ENCODE measurements around the gene SPDYE17. TPM values are rescaled to one million over a fixed set of nuclear protein-coding genes. Genes with fewer than 3 reads are reported as not detected.
"Not testable (repeated sequence)": the region's sequence is repeated elsewhere in the genome, so short reads cannot be mapped to it uniquely, and the experiment has no call there.

Gene SPDYE17
- total RNA-seq, 1 donor, result not detected

DNA sequence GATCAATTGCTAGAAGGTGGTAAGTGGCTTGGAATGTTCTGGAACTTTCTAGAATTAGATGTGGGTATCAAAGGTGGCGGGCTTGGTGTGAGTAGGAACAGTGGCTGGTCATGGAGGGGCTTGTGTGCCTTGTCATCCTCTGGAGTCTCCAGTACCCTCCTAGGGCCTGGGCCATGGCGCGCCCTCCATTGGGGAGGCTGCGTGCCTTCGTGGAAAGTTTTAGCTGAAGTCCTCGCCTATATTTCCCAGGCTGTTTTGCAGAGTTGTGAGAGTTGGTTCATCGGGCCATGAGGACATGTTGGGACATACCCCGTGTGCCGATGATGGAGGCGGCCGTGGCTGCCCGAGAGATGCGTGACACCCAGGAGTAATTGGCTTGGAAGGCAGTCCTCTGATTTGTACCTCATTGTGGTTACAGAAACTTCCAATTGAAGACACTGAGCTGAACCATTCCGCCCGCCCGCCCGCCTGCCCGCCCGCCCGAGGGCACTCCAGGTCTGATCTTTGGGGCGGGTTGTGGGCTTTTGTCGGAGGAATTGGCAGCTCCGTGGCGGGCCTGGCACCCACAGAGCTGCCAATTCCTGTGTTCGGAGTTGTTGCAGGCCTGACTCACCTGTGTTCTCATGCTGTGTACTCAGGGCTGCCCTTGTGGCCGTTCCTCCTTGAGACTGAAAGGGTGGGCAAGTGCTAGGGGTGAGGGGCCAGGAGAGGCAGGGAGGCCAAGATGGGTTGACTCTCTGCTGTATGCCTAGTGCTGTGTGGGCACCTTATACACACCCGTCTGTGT, 57.2 kb downstream of the SPDYE17 start:
- DNase-seq (ENCODE audit: low read depth in 2 of 3, low spot score in 2 of 3), result not testable (repeated sequence)

GRCh38 chr7:76974336-76974735, 57.8 kb downstream of the SPDYE17 start:
- not testable (repeated sequence) for DNase-seq (ENCODE audit: low read depth in 2 of 3, low spot score in 2 of 3)

DNA sequence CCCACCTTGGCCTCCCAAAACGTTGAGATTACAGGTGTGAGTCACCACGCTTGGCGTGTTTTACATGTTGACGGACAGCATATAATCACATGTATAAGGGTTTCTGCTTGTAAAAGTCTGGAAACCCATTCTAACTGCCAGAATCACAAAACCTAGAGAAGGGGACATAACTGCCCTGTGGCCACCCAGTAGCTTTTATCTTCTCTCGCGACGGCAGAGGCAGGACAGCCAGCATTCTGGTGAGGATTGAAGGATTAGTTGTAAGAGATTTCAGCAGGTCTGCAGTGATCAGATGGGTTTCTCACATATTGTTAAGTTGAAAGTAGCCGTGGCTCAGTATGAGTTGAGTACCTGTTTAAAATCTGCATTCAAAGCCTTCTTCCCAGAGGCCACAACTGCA, 59.8 kb downstream of the SPDYE17 start:
- DNase-seq (ENCODE audit: low read depth in 2 of 3, low spot score in 2 of 3), result not testable (repeated sequence)

Small RNA genes lying within 50 kb of the gene (small RNA-seq; reads per million reads assigned to genes)
- not detected for gene RF00019

Other genes with a start within 250 kb of the SPDYE17 start
- 0.54 TPM for gene SPDYE18, start 30.2 kb upstream of the SPDYE17 start, total RNA-seq
- 1.9 TPM for gene CCDC146, start 90.3 kb upstream of the SPDYE17 start, total RNA-seq
- 2.7 TPM for gene FGL2, start 167.5 kb upstream of the SPDYE17 start, total RNA-seq

All from hematopoietic multipotent progenitor cell (in vitro differentiated cells).